Measurements from ENCODE around the gene LRRC36. TPM values are rescaled to one million over a fixed set of nuclear protein-coding genes. Genes with fewer than 3 reads are reported as not detected.

Gene LRRC36
- total and polyA plus RNA-seq, 2 experiments from 2014 or later, result 1.2 TPM; not detected in 1

GRCh38 chr16:67390816-67391423 lies 64.3 kb downstream of the LRRC36 start:
- Histone ChIP-seq H3K36me3 (ENCODE audit: insufficient read depth) (no peaks in the 10 kb centered on the region), H3K4me2 (no peak overlapping the region), H3K27me3 (ENCODE audit: insufficient read depth) (peaks cover 43% of the 10 kb centered on the region), H4K20me1 (replicated peaks; ENCODE audit: insufficient read depth) (no peaks in the 10 kb centered on the region), H3K9me2 (ENCODE audit: insufficient read depth) (no peaks in the 10 kb centered on the region), H3K27ac (ENCODE audit: low read depth) (no peak overlapping the region), H3F3A (replicated peaks; ENCODE audit: low read depth) (0 out of 2 replicates have a peak, but pooled peaks cover 8% of the 10 kb centered on the region), H3K4me3 (no peak overlapping the region), H3K4me1 (ENCODE audit: insufficient read depth) (peaks cover 34% of the 10 kb centered on the region), H2AFZ (no peak overlapping the region), H3K79me2 (replicated peaks; ENCODE audit: insufficient read depth) (no peaks in the 10 kb centered on the region)
- Mint-ChIP-seq H3K9me3 (no peaks in the 10 kb centered on the region), H3K4me3 (no peak overlapping the region), H3K36me3 (ENCODE audit: low read depth) (no peaks in the 10 kb centered on the region), H3K27me3 (ENCODE audit: insufficient read depth, low read depth, poor library complexity) (peaks cover 53% of the 10 kb centered on the region), H3K27ac (no peak overlapping the region), H3K4me1 (peaks cover 30% of the 10 kb centered on the region)
- no peak for TF ChIP-seq JUNB (IDR thresholded peaks at IDR 0.05; ENCODE audit: unreplicated experiment)
- TF ChIP-seq STAT1 (IDR thresholded peaks at IDR 0.05; ENCODE audit: unreplicated experiment), result no peak
- TF ChIP-seq ZNF114 (CRISPR knock-in tag; IDR thresholded peaks at IDR 0.05), result no peak
- no peak for TF ChIP-seq EZH2phosphoT487 (IDR thresholded peaks at IDR 0.05; ENCODE audit: unreplicated experiment)
- TF ChIP-seq ZNF331 (CRISPR knock-in tag; IDR thresholded peaks at IDR 0.05; ENCODE audit: low read depth), result no peak
- TF ChIP-seq POLR2AphosphoS5 (IDR thresholded peaks at IDR 0.05; ENCODE audit: low read depth), result no peak
- TF ChIP-seq CTCF (conservative IDR thresholded peaks at IDR 0.05; ENCODE audit: low read depth in 2 of 2), result no peak
- TF ChIP-seq NANOG (IDR thresholded peaks at IDR 0.05; ENCODE audit: borderline replicate concordance), result no peak
- no peak for TF ChIP-seq ETS1 (IDR thresholded peaks at IDR 0.05)
- no peak for TF ChIP-seq ZNF462 (CRISPR knock-in tag; IDR thresholded peaks at IDR 0.05)
- TF ChIP-seq CREB1 (CRISPR knock-in tag; IDR thresholded peaks at IDR 0.05; ENCODE audit: low read depth), result no peak
- DNase-seq (ENCODE audit: low spot score) (no peak), ATAC-seq (no peak)
